ENCODE measurements around the gene MZF1. TPM values are rescaled to one million over a fixed set of nuclear protein-coding genes. Genes with fewer than 3 reads are reported as not detected.

MZF1 gene
- total and polyA plus RNA-seq, 9 of the 15 experiments (the other 6 are each of a cell fraction or from before 2014, with no cell fraction given), result 0.31 to 29.3 (median 11.5) TPM

- TF ChIP-seq EP400 (IDR thresholded peaks at IDR 0.05) (peak; percentile 98), RB1 (IDR thresholded peaks at IDR 0.05; ENCODE audit: low read depth) (no peak; the same call in 1 of the 2 replicates), KHSRP (IDR thresholded peaks at IDR 0.05) (peak; percentile 82), SRF (CRISPR knock-in tag; IDR thresholded peaks at IDR 0.05) (peak in 1 of 2 experiments; percentile 47; a peak in 1 of 4 replicates), ZNF551 (CRISPR knock-in tag; IDR thresholded peaks at IDR 0.05) (no peak), SUPT5H (IDR thresholded peaks at IDR 0.05) (peak; percentile 84), MGA (IDR thresholded peaks at IDR 0.05) (no peak), MYNN (IDR thresholded peaks at IDR 0.05) (peak; percentile 91), MYNN (CRISPR knock-in tag; IDR thresholded peaks at IDR 0.05) (no peak), TBL1XR1 (IDR thresholded peaks at IDR 0.05; ENCODE audit: low read length in 2 of 2) (peak in 1 of 2 experiments; percentile 94; a peak in 2 of 4 replicates), THAP12 (CRISPR knock-in tag; IDR thresholded peaks at IDR 0.05) (peak; percentile 63; the same call in 1 of the 2 replicates), RFX1 (IDR thresholded peaks at IDR 0.05) (peak; percentile 100), ASH1L (IDR thresholded peaks at IDR 0.05; ENCODE audit: borderline replicate concordance, low read depth, partially characterized antibody) (peak; percentile 61), GABPB1 (CRISPR knock-in tag; IDR thresholded peaks at IDR 0.05) (peak; percentile 97)
Measured at GRCh38 chr19:58572818-58573657, at the start of gene MZF1 (continued).

Data from K562 (cell line).